SK-N-MC (cell line): Measurements from ENCODE around the gene PRKCQ.

Experiments
- EZH2 ChIP-seq: fragments of 200-600 bp; sonication (generic); IDR thresholded peaks from one replicate; pipeline ENCODE4 v1.6.1; 2017; ENCODE audit warnings: antibody characterized with exemption
- FOXP2 ChIP-seq: optimal IDR thresholded peaks from 2 replicates; pipeline ENCODE3; 2011; ENCODE audit warnings: mild to moderate bottlenecking, moderate library complexity; ENCODE audit not compliant: insufficient read depth; ENCODE audit errors: extremely low read length, control extremely low read depth
- POLR2AphosphoS5 ChIP-seq: IDR thresholded peaks from 2 replicates; pipeline ENCODE4 v1.6.1; 2012; ENCODE audit warnings: mild to moderate bottlenecking, low read depth, low read length, borderline replicate concordance

- TF ChIP-seq POLR2AphosphoS5 (no peak), EZH2 (no peak), FOXP2 (no peak)
Measured at GRCh38 chr10:6578251-6578771, 1.8 kb downstream of the PRKCQ start.
